Mesenchymal stem cell (in vitro differentiated cells and primary cell): ENCODE results near the gene KCNH1.

Source experiments
- DNase-seq: peaks from one replicate; pipeline ENCODE4 v3.0.0-alpha.2; 2013
- H2AFZ ChIP-seq: one replicate; pipeline ENCODE4 v1.6.1; 2013; ENCODE audit warnings: low read depth, mild to moderate bottlenecking, control low read depth, inconsistent platforms, low read length, moderate library complexity
- H2AK5ac ChIP-seq: 2 replicates; pipeline ENCODE4 v1.6.1; 2013; ENCODE audit warnings: low read length, moderate library complexity, mild to moderate bottlenecking, inconsistent platforms; ENCODE audit not compliant: severe bottlenecking
- H2BK120ac ChIP-seq: one replicate; pipeline ENCODE4 v1.6.1; 2013; ENCODE audit warnings: low read depth, mild to moderate bottlenecking, inconsistent platforms, low read length, moderate library complexity
- H2BK12ac ChIP-seq, 2 experiments: one replicate each; pipeline ENCODE4 v1.6.1; 2013; ENCODE audit warnings: inconsistent platforms in 2 of 2, low read length in 2 of 2, mild to moderate bottlenecking in 2 of 2, moderate library complexity in 2 of 2, control low read depth in 1 of 2
- H2BK15ac ChIP-seq: one replicate; pipeline ENCODE4 v1.6.1; 2013; ENCODE audit warnings: mild to moderate bottlenecking, low read depth, inconsistent platforms; ENCODE audit not compliant: poor library complexity, severe bottlenecking
- H2BK5ac ChIP-seq: 2 replicates; pipeline ENCODE4 v1.6.1; 2013; ENCODE audit warnings: low read depth, mild to moderate bottlenecking, low read length, control low read depth, inconsistent platforms; ENCODE audit not compliant: poor library complexity, severe bottlenecking
- H3K14ac ChIP-seq, 2 experiments: one replicate each; pipeline ENCODE4 v1.6.1; 2013; ENCODE audit warnings: inconsistent platforms in 2 of 2, low read length in 2 of 2, control low read depth in 1 of 2, mild to moderate bottlenecking in 1 of 2, moderate library complexity in 1 of 2
- H3K18ac ChIP-seq, 2 experiments: one replicate each; pipeline ENCODE4 v1.6.1; 2013; ENCODE audit warnings: inconsistent platforms in 2 of 2, low read length in 2 of 2, control low read depth in 1 of 2, low read depth in 1 of 2, mild to moderate bottlenecking in 1 of 2
- H3K23ac ChIP-seq, 2 experiments: one replicate each; pipeline ENCODE4 v1.6.1; 2013; ENCODE audit warnings: inconsistent platforms in 2 of 2, low read length in 2 of 2, mild to moderate bottlenecking in 2 of 2, moderate library complexity in 2 of 2, control low read depth in 1 of 2
- H3K27ac ChIP-seq: 2 replicates; pipeline ENCODE4 v1.5.1; 2013; ENCODE audit warnings: mild to moderate bottlenecking, moderate library complexity, low read length, control low read depth, inconsistent platforms; ENCODE audit not compliant: poor library complexity, severe bottlenecking
- H3K27me3 ChIP-seq, 2 experiments: 2 replicates each; pipeline versions ENCODE4 v1.6.1 to v1.7.0; 2013; ENCODE audit warnings: low read length in 2 of 2, mild to moderate bottlenecking in 2 of 2, moderate library complexity in 2 of 2, control low read depth in 1 of 2, inconsistent platforms in 1 of 2; ENCODE audit not compliant: control insufficient read depth in 1 of 2, insufficient read depth in 1 of 2
- H3K36me3 ChIP-seq, 2 experiments: 2 replicates each; pipeline versions ENCODE4 v1.6.1 to v1.7.0; 2013; ENCODE audit warnings: low read length in 2 of 2, control low read depth in 1 of 2, inconsistent platforms in 1 of 2, low read depth in 1 of 2, mild to moderate bottlenecking in 1 of 2; ENCODE audit not compliant: insufficient read depth in 2 of 2, control insufficient read depth in 1 of 2
- H3K4ac ChIP-seq, 2 experiments: one replicate each; pipeline ENCODE4 v1.6.1; 2013; ENCODE audit warnings: inconsistent platforms in 2 of 2, low read length in 2 of 2, mild to moderate bottlenecking in 2 of 2, moderate library complexity in 2 of 2, control low read depth in 1 of 2, low read depth in 1 of 2
- H3K4me1 ChIP-seq: 2 replicates; pipeline ENCODE4 v1.6.1; 2013; ENCODE audit warnings: low read depth, low read length, control low read depth; ENCODE audit not compliant: control insufficient read depth, insufficient read depth
- H3K4me2 ChIP-seq: 2 replicates; pipeline ENCODE4 v1.6.1; 2013; ENCODE audit warnings: low read length, mild to moderate bottlenecking, inconsistent platforms; ENCODE audit not compliant: poor library complexity, severe bottlenecking
- H3K4me3 ChIP-seq, 2 experiments: 2 replicates each; pipeline versions ENCODE4 v1.5.1 to v1.7.0; 2013; ENCODE audit warnings: low read length in 2 of 2, mild to moderate bottlenecking in 2 of 2, control low read depth in 1 of 2, low read depth in 1 of 2; ENCODE audit not compliant: insufficient read depth in 1 of 2
- H3K79me1 ChIP-seq: replicated peaks from 2 replicates; pipeline ENCODE4 v1.6.1; 2013; ENCODE audit warnings: mild to moderate bottlenecking, control low read depth, low read length, inconsistent platforms; ENCODE audit not compliant: poor library complexity, severe bottlenecking
- H3K9ac ChIP-seq: 2 replicates; pipeline ENCODE4 v1.7.0; 2013; ENCODE audit warnings: mild to moderate bottlenecking, low read length, moderate library complexity
- H3K9me3 ChIP-seq: 2 replicates; pipeline ENCODE4 v1.7.0; 2013; ENCODE audit warnings: mild to moderate bottlenecking, low read length; ENCODE audit not compliant: control insufficient read depth
- H4K8ac ChIP-seq: one replicate; pipeline ENCODE4 v1.6.1; 2013; ENCODE audit warnings: inconsistent platforms, mild to moderate bottlenecking, low read length, moderate library complexity
- H4K91ac ChIP-seq: one replicate; pipeline ENCODE4 v1.6.1; 2013; ENCODE audit warnings: mild to moderate bottlenecking, low read length, inconsistent platforms
- WGBS: methylation state at CpG from one replicate; pipeline ENCODE4 v1.1.7; 2013; ENCODE audit warnings: mixed read lengths; 5-methylcytosine and 5-hydroxymethylcytosine counted together

The KCNH1 gene

GRCh38 chr1:210878564-210878963 lies 255.4 kb downstream of the KCNH1 start:
- H3K4me1 ChIP-seq = no peaks in the 10 kb centered on the region
- no peaks in the 10 kb centered on the region for H3K27me3 ChIP-seq
- no peak overlapping the region for H2BK15ac ChIP-seq
- no peak overlapping the region for H3K18ac ChIP-seq
- no peak overlapping the region for H4K91ac ChIP-seq
- no peak overlapping the region for H3K9ac ChIP-seq
- no peak overlapping the region for H3K14ac ChIP-seq
- H3K4ac ChIP-seq = no peak overlapping the region
- H3K36me3 ChIP-seq = no peaks in the 10 kb centered on the region
- no peak overlapping the region for H2BK5ac ChIP-seq
- H2BK12ac ChIP-seq = no peak overlapping the region
- H4K8ac ChIP-seq = no peak overlapping the region
- no peak overlapping the region for H3K23ac ChIP-seq
- H3K79me1 ChIP-seq = peaks cover 1% of the 10 kb centered on the region
- no peak overlapping the region for H3K27ac ChIP-seq
- H3K4me3 ChIP-seq = no peak overlapping the region
- H3K9me3 ChIP-seq = peaks cover 9% of the 10 kb centered on the region
- H3K4me2 ChIP-seq = no peak overlapping the region
- no peak for DNase-seq
- H2AK5ac ChIP-seq = no peak overlapping the region
- no peak overlapping the region for H2AFZ ChIP-seq
- no peak overlapping the region for H2BK120ac ChIP-seq

GRCh38 chr1:210876275-210876674 lies 257.7 kb downstream of the KCNH1 start:
- Histone ChIP-seq H3K14ac (no peak overlapping the region), H3K27me3 (no peaks in the 10 kb centered on the region), H3K9ac (no peak overlapping the region), H4K91ac (no peak overlapping the region), H3K18ac (no peak overlapping the region), H3K36me3 (no peaks in the 10 kb centered on the region), H2BK15ac (no peak overlapping the region), H4K8ac (no peak overlapping the region), H3K4me2 (no peak overlapping the region), H2AK5ac (no peak overlapping the region), H2BK12ac (no peak overlapping the region), H3K79me1 (peaks cover 3% of the 10 kb centered on the region), H2BK5ac (no peak overlapping the region), H2BK120ac (no peak overlapping the region), H3K23ac (no peak overlapping the region), H3K4me1 (no peaks in the 10 kb centered on the region), H3K4me3 (no peak overlapping the region), H3K4ac (no peak overlapping the region), H3K27ac (no peak overlapping the region), H3K9me3 (peaks cover 15% of the 10 kb centered on the region), H2AFZ (no peak overlapping the region)
- DNase-seq = no peak

DNA sequence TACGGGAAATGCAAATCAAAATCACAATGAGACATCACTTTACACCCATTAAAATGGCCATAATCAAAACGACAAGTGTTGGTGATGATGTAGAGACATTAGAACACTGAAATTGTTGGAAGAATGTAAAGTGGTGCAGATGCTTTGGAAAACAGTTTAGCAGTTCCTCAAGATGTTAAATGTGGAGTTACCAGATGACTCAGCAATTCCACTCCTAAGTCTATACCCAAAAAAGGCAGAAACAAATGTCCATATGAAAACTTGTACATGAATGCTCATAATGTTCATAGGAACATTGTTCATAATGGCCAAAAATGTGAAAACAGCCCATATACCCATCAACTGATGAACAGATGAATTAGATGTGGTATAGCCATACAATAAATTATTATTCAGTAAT lies 267.4 kb downstream of the KCNH1 start:
- H3K27ac ChIP-seq = no peak overlapping the region
- no peaks in the 10 kb centered on the region for H3K79me1 ChIP-seq
- no peak overlapping the region for H3K14ac ChIP-seq
- H2BK15ac ChIP-seq = no peak overlapping the region
- H3K23ac ChIP-seq = no peak overlapping the region
- H2AFZ ChIP-seq = no peak overlapping the region
- WGBS = 83% methylated on average over 2 of the region's 2 CpGs
- DNase-seq = no peak
- no peak overlapping the region for H2BK120ac ChIP-seq
- no peak overlapping the region for H3K4me3 ChIP-seq
- H4K91ac ChIP-seq = no peak overlapping the region
- no peak overlapping the region for H3K9ac ChIP-seq
- H3K4me2 ChIP-seq = no peak overlapping the region
- no peak overlapping the region for H2BK12ac ChIP-seq
- no peak overlapping the region for H2BK5ac ChIP-seq
- no peaks in the 10 kb centered on the region for H3K36me3 ChIP-seq
- H4K8ac ChIP-seq = no peak overlapping the region
- no peak overlapping the region for H3K4ac ChIP-seq
- no peaks in the 10 kb centered on the region for H3K4me1 ChIP-seq
- peaks cover 36% of the 10 kb centered on the region for H3K9me3 ChIP-seq
- H3K27me3 ChIP-seq = no peaks in the 10 kb centered on the region
- no peak overlapping the region for H2AK5ac ChIP-seq
- H3K18ac ChIP-seq = no peak overlapping the region

DNA sequence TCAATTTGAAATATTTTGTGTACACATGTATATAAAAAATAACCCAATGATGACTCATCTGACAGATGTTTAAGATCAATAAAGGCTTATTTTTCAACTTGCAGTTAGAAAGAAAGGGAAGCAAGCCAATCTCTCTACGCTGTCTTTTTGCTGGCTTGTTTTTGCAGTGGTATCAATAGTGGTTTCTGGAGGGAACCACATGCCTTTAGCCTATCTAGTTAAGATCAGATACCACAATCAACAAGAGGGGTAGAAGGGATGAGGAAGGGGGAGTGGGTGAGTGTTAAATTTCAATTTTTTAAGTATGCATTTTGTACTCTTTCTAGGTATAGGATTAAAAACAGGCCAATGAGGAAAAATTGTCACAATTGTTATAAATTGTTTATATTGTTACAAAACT lies 276.2 kb downstream of the KCNH1 start:
- Histone ChIP-seq H2BK15ac (no peak overlapping the region), H4K8ac (no peak overlapping the region), H3K4ac (no peak overlapping the region), H3K79me1 (peaks cover 3% of the 10 kb centered on the region), H3K4me2 (no peak overlapping the region), H3K9ac (no peak overlapping the region), H3K23ac (no peak overlapping the region), H2AK5ac (no peak overlapping the region), H2BK120ac (no peak overlapping the region), H2BK5ac (no peak overlapping the region), H3K4me1 (peaks cover 1% of the 10 kb centered on the region), H3K9me3 (no peaks in the 10 kb centered on the region), H3K36me3 (no peaks in the 10 kb centered on the region), H4K91ac (no peak overlapping the region), H3K14ac (no peak overlapping the region), H2AFZ (no peak overlapping the region), H3K18ac (no peak overlapping the region), H3K4me3 (no peak overlapping the region), H2BK12ac (no peak overlapping the region), H3K27me3 (no peaks in the 10 kb centered on the region), H3K27ac (no peak overlapping the region)
- DNase-seq = no peak
- WGBS = 85% methylated on average over 1 of the region's 1 CpG
